H9 (cell line): Measurements from ENCODE around the gene HNMT. TPM values are rescaled to one million over a fixed set of nuclear protein-coding genes. Genes with fewer than 3 reads are reported as not detected.

Experiments
- DNase-seq: peaks from one replicate; pipeline ENCODE4 v3.0.0-alpha.2; 2017
- H2AFZ ChIP-seq: one replicate; pipeline ENCODE4 v1.6.1; 2013; ENCODE audit warnings: mild to moderate bottlenecking, low read length, control low read depth, moderate library complexity
- H2AK5ac ChIP-seq: 2 replicates; pipeline ENCODE4 v1.6.1; 2013; ENCODE audit warnings: low read length, control low read depth, mixed read lengths; ENCODE audit not compliant: insufficient read length
- H2BK120ac ChIP-seq: one replicate; pipeline ENCODE4 v1.6.1; 2013; ENCODE audit warnings: low read depth, mild to moderate bottlenecking, low read length, control low read depth, inconsistent platforms; ENCODE audit not compliant: poor library complexity, severe bottlenecking
- H2BK12ac ChIP-seq: 2 replicates; pipeline ENCODE4 v1.6.1; 2013; ENCODE audit warnings: low read length, control low read depth, mixed read lengths, low read depth; ENCODE audit not compliant: insufficient read length
- H2BK15ac ChIP-seq: 2 replicates; pipeline ENCODE4 v1.6.1; 2013; ENCODE audit warnings: low read depth, low read length, control low read depth
- H2BK20ac ChIP-seq: one replicate; pipeline ENCODE4 v1.6.1; 2013; ENCODE audit warnings: low read depth, mild to moderate bottlenecking, low read length, control low read depth, inconsistent platforms; ENCODE audit not compliant: poor library complexity, severe bottlenecking
- H2BK5ac ChIP-seq: 2 replicates; pipeline ENCODE4 v1.6.1; 2013; ENCODE audit warnings: low read length, control low read depth, mixed read lengths; ENCODE audit not compliant: insufficient read length
- H3K14ac ChIP-seq: 2 replicates; pipeline ENCODE4 v1.6.1; 2013; ENCODE audit warnings: low read length, control low read depth; ENCODE audit not compliant: insufficient read depth
- H3K18ac ChIP-seq: 2 replicates; pipeline ENCODE4 v1.6.1; 2013; ENCODE audit warnings: low read depth, mild to moderate bottlenecking, mixed read lengths, low read length, control low read depth; ENCODE audit not compliant: insufficient read length
- H3K23ac ChIP-seq: 2 replicates; pipeline ENCODE4 v1.6.1; 2013; ENCODE audit warnings: low read length, control low read depth, mixed read lengths, low read depth; ENCODE audit not compliant: insufficient read length
- H3K23me2 ChIP-seq: 2 replicates; pipeline ENCODE4 v1.6.1; 2013; ENCODE audit warnings: low read depth, mild to moderate bottlenecking, mixed read lengths, low read length, control low read depth; ENCODE audit not compliant: insufficient read length, poor library complexity, severe bottlenecking
- H3K27ac ChIP-seq: 2 replicates; pipeline ENCODE4 v1.5.1; 2013; ENCODE audit warnings: low read length, control low read depth, mixed read lengths, low read depth; ENCODE audit not compliant: insufficient read length
- H3K27me3 ChIP-seq: 2 replicates; pipeline ENCODE4 v1.6.1; 2013; ENCODE audit warnings: low read length, control low read depth, inconsistent platforms; ENCODE audit not compliant: insufficient read depth
- H3K4ac ChIP-seq: 2 replicates; pipeline ENCODE4 v1.6.1; 2013; ENCODE audit warnings: low read depth, mild to moderate bottlenecking, control low read depth, inconsistent platforms, low read length, moderate library complexity
- H3K4me1 ChIP-seq: 2 replicates; pipeline ENCODE4 v1.6.1; 2013; ENCODE audit warnings: low read length, control low read depth, inconsistent platforms; ENCODE audit not compliant: insufficient read depth
- H3K4me2 ChIP-seq: 2 replicates; pipeline ENCODE4 v1.6.1; 2013; ENCODE audit warnings: low read length, control low read depth, mixed read lengths; ENCODE audit not compliant: insufficient read length, insufficient read depth
- H3K56ac ChIP-seq: 2 replicates; pipeline ENCODE4 v1.6.1; 2013; ENCODE audit warnings: low read depth, mild to moderate bottlenecking, mixed read lengths, low read length, control low read depth; ENCODE audit not compliant: insufficient read length
- H3K79me1 ChIP-seq: 2 replicates; pipeline ENCODE4 v1.6.1; 2013; ENCODE audit warnings: low read depth, mild to moderate bottlenecking, moderate library complexity, low read length, control low read depth, inconsistent platforms; ENCODE audit not compliant: insufficient read depth, poor library complexity, severe bottlenecking
- H3K79me2 ChIP-seq: 2 replicates; pipeline ENCODE4 v1.6.1; 2013; ENCODE audit warnings: low read length, control low read depth, inconsistent platforms; ENCODE audit not compliant: insufficient read depth
- H3K9ac ChIP-seq: 2 replicates; pipeline ENCODE4 v1.6.1; 2013; ENCODE audit warnings: low read length, control low read depth, mixed read lengths; ENCODE audit not compliant: insufficient read length; ENCODE audit errors: extremely low read depth
- H3K9me3 ChIP-seq: one replicate; pipeline ENCODE4 v1.6.1; 2013; ENCODE audit warnings: low read depth, low read length, inconsistent platforms; ENCODE audit not compliant: control insufficient read depth
- H3T11ph ChIP-seq: one replicate; pipeline ENCODE4 v1.6.1; 2013; ENCODE audit warnings: mild to moderate bottlenecking, low read length, control low read depth, inconsistent platforms
- H4K20me1 ChIP-seq: one replicate; pipeline ENCODE4 v1.6.1; 2013; ENCODE audit not compliant: control insufficient read depth, insufficient read length, insufficient read depth
- H4K5ac ChIP-seq: 2 replicates; pipeline ENCODE4 v1.6.1; 2013; ENCODE audit warnings: low read depth, mild to moderate bottlenecking, mixed read lengths, low read length, control low read depth; ENCODE audit not compliant: insufficient read length
- H4K8ac ChIP-seq: replicated peaks from 2 replicates; pipeline ENCODE4 v1.6.1; 2013; ENCODE audit warnings: low read length, control low read depth, mixed read lengths, low read depth; ENCODE audit not compliant: insufficient read length
- H4K91ac ChIP-seq: 2 replicates; pipeline ENCODE4 v1.6.1; 2013; ENCODE audit warnings: low read depth, mild to moderate bottlenecking, moderate library complexity, mixed read lengths, low read length, control low read depth; ENCODE audit not compliant: insufficient read length
- H3K27ac Mint-ChIP-seq, 3 experiments: 2 replicates in 2 of 3; 3 replicates in 1 of 3; pipeline ENCODE4 v1.8.0; 2020 to 2021; ENCODE audit warnings: mixed read lengths in 3 of 3, mild to moderate bottlenecking in 1 of 3, moderate library complexity in 1 of 3
- H3K27me3 Mint-ChIP-seq: 2 replicates; pipeline ENCODE4 v1.8.0; 2021; ENCODE audit warnings: low read depth, mild to moderate bottlenecking, moderate library complexity, mixed read lengths
- H3K36me3 Mint-ChIP-seq, 3 experiments: 2 replicates in 2 of 3; 3 replicates in 1 of 3; pipeline ENCODE4 v1.8.0; 2020 to 2021; ENCODE audit warnings: low read depth in 3 of 3, mixed read lengths in 3 of 3; ENCODE audit not compliant: insufficient read depth in 1 of 3
- H3K4me1 Mint-ChIP-seq, 2 experiments: 2 replicates each; pipeline ENCODE4 v1.8.0; 2020; ENCODE audit warnings: mixed read lengths in 2 of 2
- H3K4me3 Mint-ChIP-seq, 2 experiments: 2 replicates in 1 of 2; 3 replicates in 1 of 2; pipeline ENCODE4 v1.8.0; 2020 to 2021; ENCODE audit warnings: mild to moderate bottlenecking in 2 of 2, mixed read lengths in 2 of 2, moderate library complexity in 1 of 2
- H3K9me3 Mint-ChIP-seq, 2 experiments: 2 replicates in 1 of 2; 3 replicates in 1 of 2; pipeline ENCODE4 v1.8.0; 2020; ENCODE audit warnings: mild to moderate bottlenecking in 2 of 2, mixed read lengths in 2 of 2, moderate library complexity in 1 of 2
- WGBS: extraction: QIAGEN DNeasy Blood & Tissue Kit; methylation state at CpG from one replicate; pipeline ENCODE4 v1.1.7; 2013; ENCODE audit warnings: missing lambda C conversion rate, low lambda C conversion rate, mixed read lengths; ENCODE audit not compliant: insufficient read length; ENCODE audit errors: extremely low coverage; 5-methylcytosine and 5-hydroxymethylcytosine counted together
- total RNA-seq: library from RNA; stranded (reverse); gene quantifications from 2 replicates; pipeline ENCODE4 v1.2.1, GENCODE V29; 2021
- TF ChIP-seq, protein P1 (sequence below): fragments of 200-600 bp; sonication (generic); conservative IDR thresholded peaks from 3 replicates; pipeline ENCODE4 v1.8.0; 2021; ENCODE audit warnings: antibody characterized with exemption, mild to moderate bottlenecking

Gene HNMT
- total RNA-seq, 1 experiment from 2014 or later: 1.3 TPM

DNA sequence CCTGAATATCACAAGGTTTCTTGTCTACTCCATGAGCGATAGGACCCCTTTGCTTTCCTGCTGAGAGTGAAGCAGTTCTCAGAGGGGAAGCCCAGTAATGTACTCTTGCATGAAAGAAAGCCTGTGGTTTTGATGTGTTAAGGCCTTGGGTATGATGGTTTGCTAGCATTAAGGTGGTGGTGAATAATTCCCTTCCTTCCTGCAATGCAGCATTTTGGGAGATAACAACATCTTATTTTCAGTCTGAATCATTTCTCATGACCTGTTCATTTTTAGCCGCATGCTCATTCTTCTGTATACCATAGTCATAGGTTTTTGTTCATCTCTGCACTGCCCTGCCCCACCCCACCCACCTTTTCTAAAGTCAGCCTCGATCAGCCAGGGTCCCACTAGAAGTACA is 66.2 kb downstream of the HNMT start:
- no CpG with 5 or more reads among the region's 3 CpGs for WGBS
- Histone ChIP-seq H3T11ph (no peak overlapping the region), H2AFZ (no peak overlapping the region), H2AK5ac (no peak overlapping the region), H2BK15ac (no peak overlapping the region), H2BK20ac (no peak overlapping the region), H2BK120ac (no peak overlapping the region), H3K23me2 (no peaks in the 10 kb centered on the region), H2BK5ac (no peak overlapping the region), H3K14ac (no peak overlapping the region), H3K18ac (no peak overlapping the region), H4K20me1 (no peaks in the 10 kb centered on the region), H3K23ac (no peak overlapping the region), H3K4me2 (no peak overlapping the region), H3K27ac (no peak overlapping the region), H3K27me3 (no peaks in the 10 kb centered on the region), H3K4ac (no peak overlapping the region), H3K9ac (no peak overlapping the region), H4K5ac (no peak overlapping the region), H2BK12ac (no peak overlapping the region), H3K79me1 (no peaks in the 10 kb centered on the region), H3K79me2 (no peaks in the 10 kb centered on the region), H3K9me3 (no peaks in the 10 kb centered on the region), H3K56ac (no peak overlapping the region), H4K8ac (no peak overlapping the region), H4K91ac (no peak overlapping the region), H3K4me1 (no peaks in the 10 kb centered on the region; the same call in 1 of the 2 replicates)
- no peak for DNase-seq
- H3K9me3 Mint-ChIP-seq: no peaks in the 10 kb centered on the region
- H3K4me3 Mint-ChIP-seq: no peak overlapping the region
- peaks cover 7 to 8% of the 10 kb centered on the region in 2 experiments for H3K4me1 Mint-ChIP-seq
- TF ChIP-seq, protein P1, sequence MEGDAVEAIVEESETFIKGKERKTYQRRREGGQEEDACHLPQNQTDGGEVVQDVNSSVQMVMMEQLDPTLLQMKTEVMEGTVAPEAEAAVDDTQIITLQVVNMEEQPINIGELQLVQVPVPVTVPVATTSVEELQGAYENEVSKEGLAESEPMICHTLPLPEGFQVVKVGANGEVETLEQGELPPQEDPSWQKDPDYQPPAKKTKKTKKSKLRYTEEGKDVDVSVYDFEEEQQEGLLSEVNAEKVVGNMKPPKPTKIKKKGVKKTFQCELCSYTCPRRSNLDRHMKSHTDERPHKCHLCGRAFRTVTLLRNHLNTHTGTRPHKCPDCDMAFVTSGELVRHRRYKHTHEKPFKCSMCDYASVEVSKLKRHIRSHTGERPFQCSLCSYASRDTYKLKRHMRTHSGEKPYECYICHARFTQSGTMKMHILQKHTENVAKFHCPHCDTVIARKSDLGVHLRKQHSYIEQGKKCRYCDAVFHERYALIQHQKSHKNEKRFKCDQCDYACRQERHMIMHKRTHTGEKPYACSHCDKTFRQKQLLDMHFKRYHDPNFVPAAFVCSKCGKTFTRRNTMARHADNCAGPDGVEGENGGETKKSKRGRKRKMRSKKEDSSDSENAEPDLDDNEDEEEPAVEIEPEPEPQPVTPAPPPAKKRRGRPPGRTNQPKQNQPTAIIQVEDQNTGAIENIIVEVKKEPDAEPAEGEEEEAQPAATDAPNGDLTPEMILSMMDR: no peak
- no peaks in the 10 kb centered on the region for H3K27me3 Mint-ChIP-seq
- H3K36me3 Mint-ChIP-seq: no peaks in the 10 kb centered on the region
- no peak overlapping the region for H3K27ac Mint-ChIP-seq
